SK-N-SH treated with all-trans-retinoic acid at 6 μM for 48 hours (cell line): ENCODE data around the gene METTL13.

Source experiments
- ATAC-seq: fragments of 200-7000 bp; cut with Tn5 transposase; 3 replicates; pipeline ENCODE4 v1.9.1; 2020; ENCODE audit warnings: mild to moderate bottlenecking, moderate library complexity
- ARNTL ChIP-seq: fragments of 450-650 bp; formaldehyde crosslinking; IDR thresholded peaks from 2 replicates; pipeline ENCODE4 v1.5.0; 2020; ENCODE audit warnings: low read depth, mild to moderate bottlenecking, moderate library complexity, borderline replicate concordance
- CSDC2 ChIP-seq: fragments of 250-450 bp; sonication (Bioruptor Pico); IDR thresholded peaks from 2 replicates; pipeline ENCODE4 v1.5.0; 2020; ENCODE audit warnings: mild to moderate bottlenecking, moderate library complexity
- GLIS3 ChIP-seq: fragments of 250-450 bp; sonication (Bioruptor Pico); IDR thresholded peaks from 2 replicates; pipeline ENCODE4 v1.5.0; 2020; ENCODE audit warnings: mild to moderate bottlenecking, moderate library complexity
- ISL1 ChIP-seq: fragments of 250-450 bp; sonication (Bioruptor Pico); IDR thresholded peaks from 2 replicates; pipeline ENCODE4 v2.1.2; 2022; ENCODE audit warnings: mild to moderate bottlenecking, moderate library complexity
- OSR1 ChIP-seq: fragments of 250-450 bp; sonication (Bioruptor Pico); IDR thresholded peaks from 2 replicates; pipeline ENCODE4 v1.8.0; 2022; ENCODE audit warnings: moderate library complexity, mild to moderate bottlenecking, inconsistent platforms
- PPARA ChIP-seq: fragments of 250-450 bp; sonication (Bioruptor Pico); IDR thresholded peaks from 2 replicates; pipeline ENCODE4 v1.5.0; 2020; ENCODE audit warnings: mild to moderate bottlenecking, borderline replicate concordance
- RARB ChIP-seq: fragments of 250-450 bp; sonication (Bioruptor Pico); IDR thresholded peaks from 2 replicates; pipeline ENCODE4 v1.8.0; 2021; ENCODE audit warnings: mild to moderate bottlenecking, moderate library complexity
- TCF4 ChIP-seq: fragments of 250-450 bp; sonication (Bioruptor Pico); IDR thresholded peaks from 2 replicates; pipeline ENCODE4 v1.8.0; 2021; ENCODE audit warnings: mild to moderate bottlenecking, moderate library complexity, borderline replicate concordance
- TOX ChIP-seq: fragments of 250-450 bp; sonication (Bioruptor Pico); IDR thresholded peaks from 2 replicates; pipeline ENCODE4 v1.8.0; 2021; ENCODE audit warnings: mild to moderate bottlenecking, moderate library complexity, borderline replicate concordance
- TSHZ2 ChIP-seq: fragments of 250-450 bp; sonication (Bioruptor Pico); IDR thresholded peaks from 2 replicates; pipeline ENCODE4 v1.5.0; 2020; ENCODE audit warnings: mild to moderate bottlenecking, moderate library complexity
- ZC3H10 ChIP-seq: fragments of 250-450 bp; sonication (Bioruptor Pico); IDR thresholded peaks from 2 replicates; pipeline ENCODE4 v1.5.1; 2021; ENCODE audit warnings: mild to moderate bottlenecking, moderate library complexity
- ZFP3 ChIP-seq: fragments of 250-450 bp; sonication (Bioruptor Pico); IDR thresholded peaks from 2 replicates; pipeline ENCODE4 v1.5.0; 2020; ENCODE audit warnings: mild to moderate bottlenecking, moderate library complexity
- ZFP30 ChIP-seq: fragments of 450-650 bp; formaldehyde crosslinking; IDR thresholded peaks from 2 replicates; pipeline ENCODE4 v1.5.0; 2022; ENCODE audit warnings: mild to moderate bottlenecking, moderate library complexity
- ZNF565 ChIP-seq: fragments of 450-650 bp; formaldehyde crosslinking; conservative IDR thresholded peaks from 2 replicates; pipeline ENCODE4 v1.5.0; 2020; ENCODE audit warnings: low read depth, mild to moderate bottlenecking, moderate library complexity
- ZNF70 ChIP-seq: fragments of 450-650 bp; formaldehyde crosslinking; IDR thresholded peaks from 2 replicates; pipeline ENCODE4 v1.5.0; 2020; ENCODE audit warnings: mild to moderate bottlenecking, moderate library complexity
- ZNF8 ChIP-seq: fragments of 450-650 bp; formaldehyde crosslinking; IDR thresholded peaks from 2 replicates; pipeline ENCODE4 v1.5.0; 2020; ENCODE audit warnings: mild to moderate bottlenecking, moderate library complexity
- TF ChIP-seq, protein P1 (sequence below): fragments of 250-450 bp; sonication (Bioruptor Pico); IDR thresholded peaks from 2 replicates; pipeline ENCODE4 v1.5.1; 2020; ENCODE audit warnings: low read depth, mild to moderate bottlenecking, moderate library complexity

The METTL13 gene

DNA sequence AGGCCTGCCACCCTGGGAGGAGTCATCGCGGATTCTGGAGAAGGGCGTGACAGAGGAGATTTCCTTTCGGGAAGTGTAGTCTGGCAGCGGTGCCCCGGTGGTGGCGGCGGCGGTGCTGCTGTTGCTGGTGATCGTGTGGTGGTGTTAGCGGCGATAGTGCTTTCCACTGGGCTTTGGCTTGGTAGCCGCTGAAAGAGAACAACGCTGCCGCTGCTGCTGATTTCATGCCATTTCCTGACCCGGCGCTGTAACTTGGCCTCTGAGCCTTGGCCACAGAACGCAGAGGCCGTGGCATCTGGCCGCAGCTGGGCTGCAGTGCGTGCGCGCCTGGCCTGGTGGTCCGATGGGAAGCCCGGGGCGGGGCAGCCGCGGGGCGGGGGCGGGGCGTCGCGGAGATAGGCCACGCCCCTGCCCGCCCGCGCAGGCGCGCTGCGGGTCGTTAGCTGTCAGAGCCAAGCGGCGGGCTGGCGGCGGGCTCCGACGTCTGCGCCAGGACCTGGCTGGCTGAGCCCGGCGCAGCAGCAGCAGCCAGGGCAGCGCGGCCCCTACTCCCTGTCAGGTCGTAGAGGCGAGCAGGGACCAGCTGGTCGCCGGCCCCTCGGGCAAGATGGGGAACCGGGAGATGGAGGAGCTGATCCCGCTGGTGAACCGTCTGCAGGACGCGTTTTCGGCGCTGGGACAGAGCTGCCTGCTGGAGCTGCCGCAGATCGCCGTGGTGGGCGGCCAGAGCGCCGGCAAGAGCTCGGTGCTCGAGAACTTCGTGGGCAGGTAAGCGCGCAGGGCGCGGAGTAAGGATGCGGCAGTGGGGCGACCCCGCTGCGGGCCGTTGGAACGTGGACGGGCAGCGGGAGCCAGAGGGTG lies 59.8 kb downstream of the METTL13 start, which contains the start of gene DNM3:
DNM3 (plus strand) TSS at position 449 of the 861 bp plus-strand sequence; CDS start at position 608, 159 bp downstream.
- ATAC-seq = peak; percentile 94
- TF ChIP-seq ZFP3 (CRISPR knock-in tag) (peak; percentile 53; the same call in 1 of the 2 replicates), ZNF8 (CRISPR knock-in tag) (no peak), TCF4 (CRISPR knock-in tag) (no peak)
- TF ChIP-seq, all 23 proteins: peak for 1

- ATAC-seq = peak; percentile 13
- TF ChIP-seq TOX (CRISPR knock-in tag) = no peak
- TF ChIP-seq ZC3H10 = no peak
- TF ChIP-seq ZNF565 (CRISPR knock-in tag) = no peak
- no peak for TF ChIP-seq PPARA
Observed at GRCh38 chr1:171841931-171842761, 60.7 kb downstream of the METTL13 start.

DNA sequence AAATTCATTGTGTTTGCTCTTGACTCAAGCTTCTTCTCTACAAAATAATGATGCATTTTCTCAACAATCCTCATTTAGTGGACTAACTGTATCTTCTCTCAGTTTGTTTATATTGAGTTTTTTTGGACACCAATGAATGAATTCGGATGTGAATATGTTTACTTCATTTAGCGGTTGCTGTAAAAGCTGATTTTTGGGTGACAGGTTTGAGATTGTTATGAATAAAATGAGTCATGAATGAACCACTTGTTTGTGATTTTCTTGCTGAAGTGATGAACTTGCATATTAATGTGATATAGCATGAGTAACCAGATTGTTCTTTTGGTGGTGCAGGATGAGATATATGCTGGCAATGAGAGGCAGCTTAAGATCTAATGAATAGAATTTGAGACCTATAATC lies 62.9 kb downstream of the METTL13 start:
- no peak for ATAC-seq
- TF ChIP-seq ZNF70 (CRISPR knock-in tag) = no peak
- TF ChIP-seq OSR1 (CRISPR knock-in tag) = no peak
- TF ChIP-seq ZFP30 (CRISPR knock-in tag) = no peak
- TF ChIP-seq ZC3H10 = no peak
- TF ChIP-seq ISL1 (CRISPR knock-in tag) = no peak
- TF ChIP-seq, all 23 proteins: peak for 0

DNA sequence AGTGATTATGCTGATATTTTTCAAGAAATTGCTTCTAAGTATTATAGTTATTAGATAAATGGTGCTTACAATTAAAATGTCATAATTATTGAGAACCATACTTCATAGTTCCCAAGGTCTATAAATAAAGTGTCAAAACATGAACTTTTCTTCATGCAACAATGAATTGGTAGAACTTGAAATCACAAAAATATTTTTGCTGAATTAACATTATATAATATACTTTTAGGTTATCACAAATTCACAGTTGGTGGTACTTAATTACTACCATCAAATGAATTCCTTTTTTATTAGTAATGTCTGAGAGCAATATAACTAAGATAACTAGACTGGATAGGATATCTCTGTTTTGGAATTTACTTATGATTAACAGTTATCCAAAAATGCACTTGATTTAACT lies 64.5 kb downstream of the METTL13 start:
- no peak for ATAC-seq

More for the DNA sequence above, 64.5 kb downstream of the METTL13 start:
- TF ChIP-seq ZFP30 (CRISPR knock-in tag) = no peak
- TF ChIP-seq CSDC2 (CRISPR knock-in tag) = no peak
- TF ChIP-seq ARNTL (CRISPR knock-in tag) = no peak
- TF ChIP-seq RARB (CRISPR knock-in tag) = no peak
- no peak for TF ChIP-seq GLIS3 (CRISPR knock-in tag)
- TF ChIP-seq TSHZ2 = no peak
- TF ChIP-seq, protein P1, sequence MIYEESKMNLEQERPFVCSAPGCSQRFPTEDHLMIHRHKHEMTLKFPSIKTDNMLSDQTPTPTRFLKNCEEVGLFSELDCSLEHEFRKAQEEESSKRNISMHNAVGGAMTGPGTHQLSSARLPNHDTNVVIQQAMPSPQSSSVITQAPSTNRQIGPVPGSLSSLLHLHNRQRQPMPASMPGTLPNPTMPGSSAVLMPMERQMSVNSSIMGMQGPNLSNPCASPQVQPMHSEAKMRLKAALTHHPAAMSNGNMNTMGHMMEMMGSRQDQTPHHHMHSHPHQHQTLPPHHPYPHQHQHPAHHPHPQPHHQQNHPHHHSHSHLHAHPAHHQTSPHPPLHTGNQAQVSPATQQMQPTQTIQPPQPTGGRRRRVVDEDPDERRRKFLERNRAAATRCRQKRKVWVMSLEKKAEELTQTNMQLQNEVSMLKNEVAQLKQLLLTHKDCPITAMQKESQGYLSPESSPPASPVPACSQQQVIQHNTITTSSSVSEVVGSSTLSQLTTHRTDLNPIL (CRISPR knock-in tag) = no peak
- TF ChIP-seq, all 23 proteins: peak for 0
